Measurements from ENCODE around the gene PLXNA4. TPM values are rescaled to one million over a fixed set of nuclear protein-coding genes. Genes with fewer than 3 reads are reported as not detected.

Gene PLXNA4
- total RNA-seq, 2 donors from 2014 or later = 2.1 to 8.2 TPM

DNA sequence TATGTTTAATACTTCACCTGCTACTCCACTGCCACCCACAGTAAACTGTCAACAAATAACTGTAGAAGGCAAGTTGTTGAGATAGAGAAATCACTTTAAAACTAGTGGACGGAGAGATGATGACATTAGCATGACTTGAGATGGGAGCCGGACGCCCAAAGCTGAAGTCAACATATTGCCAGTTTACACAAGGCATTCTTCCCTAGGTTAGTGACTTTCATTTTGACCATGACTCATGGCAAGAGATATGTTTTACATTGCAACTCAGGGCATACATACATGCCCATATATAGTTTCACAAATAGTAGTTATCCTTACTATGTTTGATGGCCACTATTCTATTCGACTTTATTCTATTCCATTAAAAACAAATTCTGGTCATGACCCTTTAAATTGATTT is 296.6 kb downstream of the PLXNA4 start:
- ATAC-seq (no peak), DNase-seq (no peak)
- H3K27me3 ChIP-seq = no peaks in the 10 kb centered on the region
- H3K4me3 ChIP-seq = no peak overlapping the region
- no peak overlapping the region for H3K27ac ChIP-seq
- H3K4me1 ChIP-seq = peaks cover 4% of the 10 kb centered on the region
- TF ChIP-seq, protein P1, sequence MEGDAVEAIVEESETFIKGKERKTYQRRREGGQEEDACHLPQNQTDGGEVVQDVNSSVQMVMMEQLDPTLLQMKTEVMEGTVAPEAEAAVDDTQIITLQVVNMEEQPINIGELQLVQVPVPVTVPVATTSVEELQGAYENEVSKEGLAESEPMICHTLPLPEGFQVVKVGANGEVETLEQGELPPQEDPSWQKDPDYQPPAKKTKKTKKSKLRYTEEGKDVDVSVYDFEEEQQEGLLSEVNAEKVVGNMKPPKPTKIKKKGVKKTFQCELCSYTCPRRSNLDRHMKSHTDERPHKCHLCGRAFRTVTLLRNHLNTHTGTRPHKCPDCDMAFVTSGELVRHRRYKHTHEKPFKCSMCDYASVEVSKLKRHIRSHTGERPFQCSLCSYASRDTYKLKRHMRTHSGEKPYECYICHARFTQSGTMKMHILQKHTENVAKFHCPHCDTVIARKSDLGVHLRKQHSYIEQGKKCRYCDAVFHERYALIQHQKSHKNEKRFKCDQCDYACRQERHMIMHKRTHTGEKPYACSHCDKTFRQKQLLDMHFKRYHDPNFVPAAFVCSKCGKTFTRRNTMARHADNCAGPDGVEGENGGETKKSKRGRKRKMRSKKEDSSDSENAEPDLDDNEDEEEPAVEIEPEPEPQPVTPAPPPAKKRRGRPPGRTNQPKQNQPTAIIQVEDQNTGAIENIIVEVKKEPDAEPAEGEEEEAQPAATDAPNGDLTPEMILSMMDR (IDR thresholded peaks at IDR 0.05) = no peak
- TF ChIP-seq POLR2A (IDR thresholded peaks at IDR 0.05) = no peak
- H3K9me3 ChIP-seq = no peaks in the 10 kb centered on the region
- no peaks in the 10 kb centered on the region for H3K36me3 ChIP-seq (replicated peaks in 1 of 2; ENCODE audit: insufficient read depth in 1 of 2, low read depth in 2 of 2)
- intact Hi-C loops (cut with DNase I) = no loop called here
- WGBS, 2 donors = 79 to 84% methylated on average over 4 of the region's 4 CpGs

DNA sequence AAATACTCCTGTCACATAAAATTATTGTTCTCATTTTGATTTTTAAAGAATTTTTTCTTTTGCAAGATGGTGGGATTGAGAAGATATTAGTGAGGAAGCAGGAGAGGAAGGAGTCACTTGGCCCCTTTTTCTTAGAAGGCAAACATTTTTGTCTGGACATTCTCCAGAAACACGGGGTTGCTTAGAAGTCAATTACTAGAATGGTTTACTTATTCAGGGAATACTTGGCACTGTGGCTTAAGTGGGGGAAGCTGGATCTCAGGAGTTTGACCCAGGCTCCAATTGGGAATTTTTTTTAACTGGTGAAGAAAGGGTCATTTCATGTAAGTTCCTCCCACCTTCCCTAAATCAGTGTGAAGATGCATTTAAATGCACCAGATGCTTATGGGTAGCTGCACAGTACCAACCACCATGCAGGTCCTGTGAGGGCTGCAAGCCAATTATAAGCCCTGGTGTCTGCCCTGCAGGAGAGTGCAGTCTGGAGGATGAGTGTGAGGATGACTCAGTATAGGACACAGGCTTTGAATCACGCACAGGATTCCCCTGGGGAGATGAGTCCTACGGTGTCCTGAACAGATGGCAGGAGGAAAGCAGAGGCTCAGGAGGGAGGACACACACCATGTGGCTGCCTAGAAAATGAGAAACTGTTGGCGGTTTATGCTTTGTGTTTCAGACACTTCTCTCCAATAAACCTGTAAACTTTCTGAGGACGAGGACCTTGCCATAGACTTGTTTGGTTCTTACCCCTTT is 299.1 kb downstream of the PLXNA4 start:
- H3K27me3 ChIP-seq = no peaks in the 10 kb centered on the region
- intact Hi-C loops (cut with DNase I) = no loop called here
- H3K4me3 ChIP-seq = no peak overlapping the region
- no peak for ATAC-seq
- WGBS, 2 donors = 52% methylated on average over 5 of the region's 5 CpGs
- DNase-seq = no peak
- no peak overlapping the region for H3K27ac ChIP-seq
- no peak for TF ChIP-seq POLR2A (IDR thresholded peaks at IDR 0.05)
- TF ChIP-seq, protein P1 (IDR thresholded peaks at IDR 0.05) = no peak
- H3K4me1 ChIP-seq = peaks cover 4% of the 10 kb centered on the region
- no peaks in the 10 kb centered on the region for H3K36me3 ChIP-seq (replicated peaks in 1 of 2; ENCODE audit: insufficient read depth in 1 of 2, low read depth in 2 of 2)
- no peaks in the 10 kb centered on the region for H3K9me3 ChIP-seq

DNA sequence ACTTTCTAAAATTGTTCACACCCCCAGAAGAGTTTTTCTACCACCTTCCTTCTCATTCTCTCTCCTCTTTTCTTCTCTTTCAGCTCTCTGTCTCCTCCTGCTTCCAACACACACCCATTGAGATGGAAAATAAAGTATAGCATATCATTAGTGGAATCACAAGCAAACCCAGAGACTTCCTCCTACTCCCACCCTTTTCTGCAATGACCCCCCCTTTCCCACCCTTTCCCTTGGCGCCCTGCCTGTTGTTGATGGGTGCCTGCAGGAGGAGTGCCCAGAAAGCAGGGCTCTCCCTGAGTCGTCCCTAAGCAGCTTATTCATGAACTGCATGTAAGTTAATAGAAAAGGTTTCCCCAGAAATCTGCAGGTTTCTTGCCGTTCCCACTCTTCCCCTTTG is 300.0 kb downstream of the PLXNA4 start:
- 29 to 35% methylated on average over 3 of the region's 3 CpGs for WGBS, 2 donors
- H3K4me1 ChIP-seq = peaks cover 4% of the 10 kb centered on the region

DNA sequence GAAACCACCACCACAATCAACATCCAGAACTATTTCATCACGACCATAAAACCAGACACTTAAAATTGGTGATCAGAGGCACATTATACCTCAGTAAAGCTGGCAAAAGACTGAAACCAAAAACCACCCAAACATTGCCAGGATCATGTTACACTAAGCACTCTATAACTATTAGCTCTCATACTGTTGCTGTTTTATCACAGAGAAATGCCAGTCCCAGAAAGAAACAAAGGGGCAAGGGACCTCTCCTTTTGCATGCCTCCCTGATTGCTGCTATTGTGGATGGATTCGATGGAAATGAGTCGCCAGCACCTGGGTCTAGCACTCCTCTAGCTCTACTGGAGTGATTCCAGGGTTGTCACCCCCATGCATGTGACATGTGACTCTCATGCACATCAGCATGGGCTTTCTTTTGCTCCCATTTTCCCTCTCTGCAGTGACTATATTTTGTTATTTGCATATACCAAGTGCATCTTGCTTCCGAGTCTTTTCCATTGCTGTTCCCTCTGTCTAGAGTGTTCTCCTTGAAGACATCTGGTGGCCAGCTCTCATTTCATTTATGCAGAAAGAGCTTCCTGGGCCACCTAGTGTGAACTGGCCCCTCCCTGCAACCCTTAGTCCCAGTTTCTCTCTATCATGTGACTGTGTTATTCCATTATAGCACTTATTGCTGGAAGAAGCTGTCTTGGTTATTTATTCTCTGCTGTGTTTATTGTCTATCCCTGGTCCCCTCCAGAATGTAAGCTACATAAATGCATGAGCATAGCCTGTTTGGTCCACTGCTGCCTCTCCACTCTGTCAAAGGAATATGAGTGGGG is 300.6 kb downstream of the PLXNA4 start:
- no peak for DNase-seq
- intact Hi-C loops (cut with DNase I) = no loop called here
- no peak overlapping the region for H3K27ac ChIP-seq
- H3K4me3 ChIP-seq = no peak overlapping the region
- H3K9me3 ChIP-seq = no peaks in the 10 kb centered on the region
- TF ChIP-seq POLR2A (IDR thresholded peaks at IDR 0.05) = no peak
- TF ChIP-seq, protein P1 (IDR thresholded peaks at IDR 0.05) = no peak
- ATAC-seq = no peak
- no peaks in the 10 kb centered on the region for H3K27me3 ChIP-seq
- H3K4me1 ChIP-seq = peaks cover 4% of the 10 kb centered on the region
- WGBS, 2 donors = 57 to 61% methylated on average over 4 of the region's 4 CpGs
- H3K36me3 ChIP-seq (replicated peaks in 1 of 2; ENCODE audit: insufficient read depth in 1 of 2, low read depth in 2 of 2) = no peaks in the 10 kb centered on the region

More for the DNA sequence above, 300.0 kb downstream of the PLXNA4 start:
- Histone ChIP-seq H3K9me3 (no peaks in the 10 kb centered on the region), H3K27ac (no peak overlapping the region), H3K27me3 (no peaks in the 10 kb centered on the region), H3K36me3 (replicated peaks in 1 of 2; ENCODE audit: insufficient read depth in 1 of 2, low read depth in 2 of 2) (no peaks in the 10 kb centered on the region), H3K4me3 (no peak overlapping the region)
- intact Hi-C loops (cut with DNase I) = no loop called here
- DNase-seq (no peak), ATAC-seq (no peak)
- TF ChIP-seq, protein P1 (IDR thresholded peaks at IDR 0.05) = no peak
- no peak for TF ChIP-seq POLR2A (IDR thresholded peaks at IDR 0.05)

Data from body of pancreas (tissue), 4 donors.